22Rv1 (cell line): ENCODE results near the gene CRAT.

ENCODE experiments used
- H3K27ac ChIP-seq: fragments of 450-650 bp; 2 replicates; pipeline ENCODE4 v1.5.1; 2017
- CTCF ChIP-seq: fragments of 450-650 bp; IDR thresholded peaks from 2 replicates; pipeline ENCODE4 v1.5.1; 2017; ENCODE audit warnings: mild to moderate bottlenecking
- ZFX ChIP-seq: fragments of 450-650 bp; IDR thresholded peaks from 2 replicates; pipeline ENCODE4 v1.6.1; 2017; ENCODE audit warnings: antibody characterized with exemption, borderline replicate concordance

Gene CRAT

GRCh38 chr9:129148463-129149204 lies 38.0 kb upstream of the CRAT start:
- TF ChIP-seq CTCF: no peak
- no peak for TF ChIP-seq ZFX
- no peak overlapping the region for H3K27ac ChIP-seq

GRCh38 chr9:129146441-129146941 lies 35.9 kb upstream of the CRAT start:
- TF ChIP-seq CTCF (no peak), ZFX (no peak)
- H3K27ac ChIP-seq: 0 out of 2 replicates have a peak overlapping the region, but pooled peaks have one; percentile 25

GRCh38 chr9:129145841-129146292 lies 35.3 kb upstream of the CRAT start:
- TF ChIP-seq CTCF (no peak), ZFX (no peak)
- 0 out of 2 replicates have a peak overlapping the region, but pooled peaks have one; percentile 25 for H3K27ac ChIP-seq

GRCh38 chr9:129145316-129145715 lies 34.7 kb upstream of the CRAT start:
- TF ChIP-seq CTCF (no peak), ZFX (no peak)
- H3K27ac ChIP-seq: 0 out of 2 replicates have a peak overlapping the region, but pooled peaks have one; percentile 25

- peak; percentile 92 for TF ChIP-seq CTCF
- no peak for TF ChIP-seq ZFX
- H3K27ac ChIP-seq: peak overlapping the region; percentile 99
Measured at GRCh38 chr9:129143031-129143927, 32.7 kb upstream of the CRAT start.

- H3K27ac ChIP-seq: peak overlapping the region; percentile 99
- TF ChIP-seq CTCF: no peak
- TF ChIP-seq ZFX: no peak
Measured at GRCh38 chr9:129142138-129142935, 31.7 kb upstream of the CRAT start.
